Adipocyte (in vitro differentiated cells): ENCODE results near the gene ANKDD1B.

Experiments used
- DNase-seq: peaks from one replicate; pipeline ENCODE4 v3.0.0-alpha.2; 2015; ENCODE audit warnings: low read depth
- H3K27me3 ChIP-seq: replicated peaks from 2 replicates; pipeline ENCODE4 v1.7.0; 2013; ENCODE audit warnings: mild to moderate bottlenecking, low read length, moderate library complexity; ENCODE audit not compliant: control insufficient read depth, insufficient read depth
- H3K36me3 ChIP-seq: 2 replicates; pipeline ENCODE4 v1.7.0; 2013; ENCODE audit warnings: low read length, mild to moderate bottlenecking, moderate library complexity; ENCODE audit not compliant: control insufficient read depth, insufficient read depth, severe bottlenecking
- H3K4me1 ChIP-seq: 2 replicates; pipeline ENCODE4 v1.7.0; 2013; ENCODE audit warnings: mild to moderate bottlenecking, low read length, moderate library complexity; ENCODE audit not compliant: control insufficient read depth, insufficient read depth
- H3K4me3 ChIP-seq: 2 replicates; pipeline ENCODE4 v1.7.0; 2013; ENCODE audit warnings: mild to moderate bottlenecking, low read length, moderate library complexity
- H3K9ac ChIP-seq: 2 replicates; pipeline ENCODE4 v1.7.0; 2013; ENCODE audit warnings: mild to moderate bottlenecking, low read length, moderate library complexity
- H3K9me3 ChIP-seq: 2 replicates; pipeline ENCODE4 v1.7.0; 2013; ENCODE audit warnings: mild to moderate bottlenecking, low read length, moderate library complexity; ENCODE audit not compliant: control insufficient read depth

The ANKDD1B gene

GRCh38 chr5:75710637-75711036 is 99.4 kb downstream of the ANKDD1B start:
- no peak for DNase-seq
- Histone ChIP-seq H3K27me3 (no peaks in the 10 kb centered on the region), H3K9me3 (no peaks in the 10 kb centered on the region), H3K4me3 (no peak overlapping the region), H3K4me1 (peaks cover under 1% of the 10 kb centered on the region), H3K9ac (no peak overlapping the region), H3K36me3 (peaks cover 14% of the 10 kb centered on the region)

GRCh38 chr5:75711151-75711550 is 99.9 kb downstream of the ANKDD1B start:
- H3K36me3 ChIP-seq, result peaks cover 14% of the 10 kb centered on the region
- no peak for DNase-seq

GRCh38 chr5:75712091-75712490 is 100.8 kb downstream of the ANKDD1B start:
- no peak for DNase-seq
- H3K9ac ChIP-seq, result no peak overlapping the region
- H3K9me3 ChIP-seq, result no peaks in the 10 kb centered on the region
- peaks cover 6% of the 10 kb centered on the region for H3K4me1 ChIP-seq
- H3K4me3 ChIP-seq, result no peak overlapping the region
- peaks cover 11% of the 10 kb centered on the region for H3K36me3 ChIP-seq
- no peaks in the 10 kb centered on the region for H3K27me3 ChIP-seq

More at GRCh38 chr5:75711151-75711550, 99.9 kb downstream of the ANKDD1B start:
- no peaks in the 10 kb centered on the region for H3K27me3 ChIP-seq
- peaks cover 6% of the 10 kb centered on the region for H3K4me1 ChIP-seq
- H3K9ac ChIP-seq, result no peak overlapping the region
- H3K9me3 ChIP-seq, result no peaks in the 10 kb centered on the region
- H3K4me3 ChIP-seq, result no peak overlapping the region

- Histone ChIP-seq H3K4me3 (peak overlapping the region; percentile 90), H3K27me3 (peaks cover 3% of the 10 kb centered on the region), H3K9ac (peak overlapping the region; percentile 85), H3K9me3 (no peaks in the 10 kb centered on the region), H3K4me1 (peaks cover 8% of the 10 kb centered on the region), H3K36me3 (no peaks in the 10 kb centered on the region)
- no peak for DNase-seq
Observed at GRCh38 chr5:75716715-75717081, 105.4 kb downstream of the ANKDD1B start.

GRCh38 chr5:75717082-75717922 is 106.0 kb downstream of the ANKDD1B start, which contains the start of gene POC5:
TSS of gene POC5 (minus strand) at chr5:75717437. CDS start at chr5:75712937, 4,500 bp downstream.
- Histone ChIP-seq H3K4me3 (peak within 1 kb of the TSS; percentile 90), H3K27me3 (peaks cover 3% of the 10 kb centered on the region), H3K9ac (peak within 1 kb of the TSS; percentile 85), H3K4me1 (peaks cover 8% of the 10 kb centered on the region), H3K36me3 (no peaks in the 10 kb centered on the region), H3K9me3 (no peaks in the 10 kb centered on the region)
- DNase-seq, result peak; percentile 98

GRCh38 chr5:75720882-75721281 is 109.6 kb downstream of the ANKDD1B start:
- Histone ChIP-seq H3K4me3 (no peak overlapping the region), H3K4me1 (peaks cover 5% of the 10 kb centered on the region), H3K36me3 (no peaks in the 10 kb centered on the region), H3K27me3 (peaks cover 3% of the 10 kb centered on the region), H3K9me3 (peaks cover 6% of the 10 kb centered on the region), H3K9ac (no peak overlapping the region)
- DNase-seq, result no peak
